ENCODE measurements around the gene EMP2.

DNA sequence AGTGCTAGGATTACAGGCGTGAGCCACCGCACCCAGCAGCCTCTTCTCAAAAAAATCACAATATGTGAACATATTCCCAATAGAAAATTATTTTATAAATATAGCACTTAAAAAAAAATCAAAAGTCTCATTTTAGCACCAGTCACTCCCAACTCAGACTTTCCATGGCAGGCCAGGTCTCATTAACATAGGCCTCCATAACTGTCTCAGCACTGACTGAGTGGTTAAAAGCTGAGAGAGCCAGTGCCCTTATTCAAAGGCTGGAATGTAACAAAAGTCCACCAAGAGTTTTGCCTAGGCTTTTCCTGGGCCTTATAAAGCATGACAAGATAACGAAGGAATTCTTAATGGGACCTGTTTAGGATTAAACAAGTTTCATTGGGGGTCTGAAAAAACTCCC lies 79.8 kb downstream of the EMP2 start:
- TF ChIP-seq, protein P1, sequence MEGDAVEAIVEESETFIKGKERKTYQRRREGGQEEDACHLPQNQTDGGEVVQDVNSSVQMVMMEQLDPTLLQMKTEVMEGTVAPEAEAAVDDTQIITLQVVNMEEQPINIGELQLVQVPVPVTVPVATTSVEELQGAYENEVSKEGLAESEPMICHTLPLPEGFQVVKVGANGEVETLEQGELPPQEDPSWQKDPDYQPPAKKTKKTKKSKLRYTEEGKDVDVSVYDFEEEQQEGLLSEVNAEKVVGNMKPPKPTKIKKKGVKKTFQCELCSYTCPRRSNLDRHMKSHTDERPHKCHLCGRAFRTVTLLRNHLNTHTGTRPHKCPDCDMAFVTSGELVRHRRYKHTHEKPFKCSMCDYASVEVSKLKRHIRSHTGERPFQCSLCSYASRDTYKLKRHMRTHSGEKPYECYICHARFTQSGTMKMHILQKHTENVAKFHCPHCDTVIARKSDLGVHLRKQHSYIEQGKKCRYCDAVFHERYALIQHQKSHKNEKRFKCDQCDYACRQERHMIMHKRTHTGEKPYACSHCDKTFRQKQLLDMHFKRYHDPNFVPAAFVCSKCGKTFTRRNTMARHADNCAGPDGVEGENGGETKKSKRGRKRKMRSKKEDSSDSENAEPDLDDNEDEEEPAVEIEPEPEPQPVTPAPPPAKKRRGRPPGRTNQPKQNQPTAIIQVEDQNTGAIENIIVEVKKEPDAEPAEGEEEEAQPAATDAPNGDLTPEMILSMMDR (IDR thresholded peaks at IDR 0.05): no peak
- TF ChIP-seq POLR2A (IDR thresholded peaks at IDR 0.05): no peak
